HG03342 (cell line): ENCODE data around the gene AGAP1.

ENCODE experiments used
- ATAC-seq: cut with Tn5 transposase; IDR thresholded peaks from one replicate; pipeline ENCODE4 v1.9.1; 2021; ENCODE audit warnings: mild to moderate bottlenecking, moderate library complexity; ENCODE audit not compliant: unreplicated experiment

AGAP1 gene

DNA sequence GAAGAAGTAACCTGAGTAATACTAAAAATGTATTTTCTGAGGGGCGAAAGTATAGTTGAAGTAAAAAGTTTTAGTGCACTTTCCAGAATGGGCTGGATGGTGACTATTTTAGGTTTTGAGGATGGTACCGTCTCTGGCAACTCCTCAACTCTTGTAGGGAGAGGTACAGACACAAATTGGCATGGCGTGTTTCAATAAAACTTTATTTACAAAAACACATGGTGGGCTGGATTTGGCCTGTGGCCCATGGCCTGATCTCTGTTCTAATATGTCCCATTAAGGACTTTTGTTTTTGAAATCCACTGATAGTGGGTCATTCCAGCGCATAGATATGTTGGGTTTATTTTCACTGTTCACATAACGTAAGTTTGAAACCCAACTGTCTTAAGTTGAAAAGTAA is 132.8 kb downstream of the AGAP1 start:
- ATAC-seq = no peak

DNA sequence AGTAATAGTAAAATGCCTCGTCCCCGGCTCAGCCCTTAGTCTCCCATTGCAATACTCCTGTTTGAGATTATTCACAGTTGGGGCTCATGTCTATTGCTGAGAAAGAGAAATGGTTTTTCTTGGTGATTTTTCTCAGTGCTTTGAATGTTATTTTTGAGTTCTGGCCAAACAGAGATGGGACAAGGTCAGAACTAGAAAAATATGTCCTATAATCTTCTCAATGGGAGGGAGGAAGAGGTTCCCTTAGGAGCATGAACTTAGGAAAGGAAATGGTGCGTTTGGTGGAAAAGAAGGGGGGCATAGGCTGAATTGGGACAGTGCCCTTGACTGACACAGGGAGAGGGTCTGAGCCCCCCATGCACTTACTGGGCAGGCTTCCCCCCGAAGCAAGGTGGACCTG is 133.8 kb downstream of the AGAP1 start:
- ATAC-seq = no peak

DNA sequence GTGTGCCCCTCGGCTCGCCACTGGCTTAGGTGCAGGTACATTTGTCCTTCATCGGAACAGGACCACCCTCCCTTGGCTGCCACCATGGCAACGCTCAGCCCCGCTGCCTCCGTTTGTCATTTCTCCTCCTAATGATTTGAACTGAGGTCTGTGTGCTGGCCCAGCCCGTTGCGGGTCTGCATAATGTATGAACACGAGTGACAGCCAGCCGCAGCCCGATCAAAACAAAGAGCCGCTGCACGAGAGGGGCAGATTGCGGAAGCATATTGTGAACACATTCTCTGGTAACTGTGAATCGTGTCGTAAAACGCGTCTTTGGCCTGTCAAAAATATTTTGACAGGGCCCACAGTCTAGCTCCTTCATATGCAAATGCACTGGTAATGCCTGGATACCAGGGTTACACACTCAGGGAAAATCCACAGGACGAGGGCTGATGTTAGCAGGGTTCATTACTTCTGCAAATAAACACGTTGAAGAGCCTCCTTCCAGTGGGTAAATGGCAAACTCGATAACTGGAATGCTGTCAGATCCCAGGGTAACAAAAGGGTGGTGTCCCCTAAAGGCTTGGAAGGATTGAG is 137.0 kb downstream of the AGAP1 start:
- ATAC-seq = no peak

DNA sequence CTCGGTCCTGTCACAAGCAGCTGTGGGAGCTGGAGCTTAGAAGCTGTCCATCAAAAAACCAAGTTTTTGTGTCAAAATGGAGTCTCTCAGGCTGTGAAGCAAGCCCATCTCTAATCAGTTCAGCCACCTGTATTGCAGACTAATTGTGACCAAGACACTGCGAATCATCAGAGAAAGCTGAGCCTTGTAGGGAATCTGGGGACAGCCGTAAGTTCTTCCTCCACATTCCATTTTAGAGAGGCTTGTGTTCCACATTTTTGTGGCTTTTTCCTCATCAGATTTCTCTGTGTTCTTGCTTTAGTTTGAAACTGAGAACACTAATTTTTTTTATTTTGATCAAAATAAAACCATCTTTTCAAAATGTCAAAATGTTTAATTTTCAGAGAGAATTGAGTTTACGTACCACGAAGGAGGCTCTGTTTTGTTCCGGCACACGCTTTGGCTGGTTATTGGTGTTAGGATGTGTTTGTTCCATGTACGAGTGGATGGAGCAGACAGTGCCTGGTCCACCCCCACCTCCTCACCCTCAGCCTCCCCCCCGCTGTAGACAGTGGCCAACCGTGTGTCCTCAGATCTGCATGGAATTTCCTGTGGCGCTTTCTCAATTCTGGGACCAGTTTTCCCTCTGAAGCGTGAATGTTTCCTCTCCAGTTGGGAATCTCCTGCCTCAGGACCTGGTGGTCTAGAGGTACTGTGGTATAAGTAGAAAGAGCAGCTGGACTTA is 140.8 kb downstream of the AGAP1 start:
- ATAC-seq = no peak

DNA sequence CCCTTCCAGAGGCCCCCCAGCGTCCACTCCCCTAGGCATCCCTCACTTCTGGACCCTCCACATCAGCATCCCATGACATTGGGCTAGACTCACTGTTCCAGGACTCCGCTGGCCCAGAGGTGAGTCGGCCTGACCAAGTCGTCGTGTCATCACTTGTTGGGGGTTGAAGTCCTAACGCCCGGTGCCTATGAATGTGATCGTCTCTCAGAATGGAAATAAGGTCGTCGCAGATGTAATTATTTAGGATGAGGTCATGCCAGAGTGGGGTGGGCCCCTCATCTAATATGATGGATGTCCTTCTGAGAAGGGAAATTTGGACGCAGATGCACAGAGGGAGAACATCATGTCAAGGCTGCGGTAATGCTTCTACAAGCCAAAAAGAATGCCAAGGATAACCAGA is 142.7 kb downstream of the AGAP1 start:
- ATAC-seq = no peak

DNA sequence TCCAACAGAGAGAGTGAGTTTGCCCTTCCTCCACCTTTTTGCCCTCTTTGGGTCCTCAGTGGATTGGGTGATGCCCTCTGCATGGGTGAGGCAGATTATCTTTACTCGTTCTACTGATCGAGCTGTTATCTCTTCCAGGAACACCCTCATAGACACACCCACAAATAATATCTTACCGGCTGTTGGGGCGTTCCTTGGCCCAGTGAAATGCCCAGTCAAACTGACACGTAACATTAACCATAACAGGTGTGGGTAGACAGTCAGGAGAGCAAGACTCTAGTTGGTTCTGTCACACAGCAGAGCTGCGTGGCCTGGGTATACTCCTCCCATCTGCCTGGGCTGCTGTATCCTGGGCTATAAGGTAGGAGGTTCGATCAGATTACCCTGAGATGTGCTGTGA is 144.1 kb downstream of the AGAP1 start:
- ATAC-seq = no peak

DNA sequence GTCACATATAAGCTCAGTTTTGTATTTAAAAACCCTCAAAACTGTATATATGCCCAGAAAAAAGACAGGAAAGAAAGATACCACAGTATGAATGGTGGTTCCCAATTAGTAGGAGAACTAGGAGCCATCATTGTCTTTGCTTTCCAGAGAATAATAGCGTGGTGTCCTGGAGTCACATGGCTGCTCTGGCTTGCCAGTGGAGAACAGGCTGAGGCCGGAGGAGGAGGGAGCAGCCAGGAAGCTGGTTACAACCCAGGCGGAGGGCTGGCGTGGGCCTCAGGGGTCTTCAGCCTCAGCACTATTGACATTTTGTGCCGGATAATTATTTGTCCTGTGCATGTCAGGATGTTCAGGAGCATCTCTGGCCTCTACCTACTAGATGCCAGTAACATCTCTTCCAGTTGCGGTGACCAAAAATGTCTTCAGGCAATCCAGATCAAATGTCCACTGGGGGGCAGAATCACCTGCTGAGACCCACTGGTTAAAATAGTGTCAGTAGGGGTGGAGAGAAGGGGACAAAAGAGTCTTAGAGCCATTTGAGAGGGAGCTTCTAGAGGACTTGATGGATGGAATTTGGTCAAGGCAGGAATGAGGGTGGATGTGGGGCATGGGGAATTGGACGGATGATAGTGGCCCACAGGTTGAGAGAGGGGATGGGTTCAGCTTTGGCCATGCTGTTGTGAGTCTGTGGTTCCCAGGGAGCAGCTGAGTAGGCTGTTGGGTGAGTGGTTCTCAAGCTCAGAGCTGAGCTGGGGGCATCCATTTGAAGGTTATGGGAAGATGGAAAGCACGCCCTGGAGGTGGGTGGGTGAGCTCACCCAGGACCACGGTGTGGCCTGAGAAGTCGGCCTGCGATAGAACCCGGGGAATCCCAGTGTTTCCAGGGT is 144.9 kb downstream of the AGAP1 start:
- ATAC-seq = no peak

DNA sequence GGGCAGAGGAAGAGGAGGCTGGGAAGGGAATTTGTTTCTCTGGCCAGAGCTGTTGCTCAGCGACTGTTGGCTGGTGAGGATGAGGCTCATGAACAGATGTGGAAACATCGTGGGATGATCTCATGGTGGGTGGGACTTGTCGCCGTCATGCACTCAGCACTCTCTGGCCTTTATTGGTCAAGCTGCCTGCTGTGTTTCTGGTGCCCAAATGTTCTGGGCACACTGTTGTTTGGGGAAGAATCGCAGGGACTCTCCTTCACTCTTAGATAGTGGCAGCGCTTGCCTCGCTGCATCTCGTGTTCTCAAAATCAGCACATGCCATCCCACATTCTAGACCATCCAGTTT is 145.6 kb downstream of the AGAP1 start:
- ATAC-seq = no peak

DNA sequence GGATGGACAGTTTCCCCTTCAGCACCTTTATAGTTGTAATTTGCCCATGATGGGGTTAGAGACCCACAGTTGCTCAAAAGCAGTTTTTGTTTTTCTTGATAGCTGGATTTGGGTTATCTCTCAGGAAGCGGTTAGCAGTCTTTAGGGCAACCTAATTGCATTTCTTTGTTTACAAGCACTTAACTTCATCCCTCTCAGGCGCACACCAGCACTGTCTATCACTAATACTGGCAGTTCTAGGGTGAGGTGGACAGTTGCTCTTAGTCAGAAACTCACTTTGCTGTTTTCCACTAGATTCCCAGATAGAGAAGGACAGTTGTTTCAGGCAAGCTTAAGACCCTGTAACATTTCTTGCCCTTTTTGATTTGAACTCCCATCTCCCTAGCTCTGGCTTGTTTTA is 146.0 kb downstream of the AGAP1 start:
- ATAC-seq = no peak

DNA sequence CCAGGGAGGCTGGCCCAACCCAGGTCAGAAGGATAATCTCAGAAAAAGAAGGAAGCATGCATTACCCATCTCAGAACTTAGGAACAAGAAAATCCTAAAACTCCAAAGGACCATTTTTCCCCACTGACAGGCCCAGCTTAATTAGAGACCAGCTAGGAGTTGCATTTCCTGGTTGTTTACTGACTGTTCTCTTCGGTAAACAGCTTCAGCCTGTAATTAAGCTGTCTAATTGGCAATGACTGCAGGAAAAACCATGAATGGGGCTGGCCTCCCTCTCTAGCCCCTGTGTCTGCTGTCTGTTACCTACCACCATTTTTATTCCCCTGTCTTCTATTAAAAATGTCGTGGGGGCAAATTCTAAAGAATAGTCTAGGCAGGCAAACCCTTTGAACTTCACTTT is 146.5 kb downstream of the AGAP1 start:
- no peak for ATAC-seq

DNA sequence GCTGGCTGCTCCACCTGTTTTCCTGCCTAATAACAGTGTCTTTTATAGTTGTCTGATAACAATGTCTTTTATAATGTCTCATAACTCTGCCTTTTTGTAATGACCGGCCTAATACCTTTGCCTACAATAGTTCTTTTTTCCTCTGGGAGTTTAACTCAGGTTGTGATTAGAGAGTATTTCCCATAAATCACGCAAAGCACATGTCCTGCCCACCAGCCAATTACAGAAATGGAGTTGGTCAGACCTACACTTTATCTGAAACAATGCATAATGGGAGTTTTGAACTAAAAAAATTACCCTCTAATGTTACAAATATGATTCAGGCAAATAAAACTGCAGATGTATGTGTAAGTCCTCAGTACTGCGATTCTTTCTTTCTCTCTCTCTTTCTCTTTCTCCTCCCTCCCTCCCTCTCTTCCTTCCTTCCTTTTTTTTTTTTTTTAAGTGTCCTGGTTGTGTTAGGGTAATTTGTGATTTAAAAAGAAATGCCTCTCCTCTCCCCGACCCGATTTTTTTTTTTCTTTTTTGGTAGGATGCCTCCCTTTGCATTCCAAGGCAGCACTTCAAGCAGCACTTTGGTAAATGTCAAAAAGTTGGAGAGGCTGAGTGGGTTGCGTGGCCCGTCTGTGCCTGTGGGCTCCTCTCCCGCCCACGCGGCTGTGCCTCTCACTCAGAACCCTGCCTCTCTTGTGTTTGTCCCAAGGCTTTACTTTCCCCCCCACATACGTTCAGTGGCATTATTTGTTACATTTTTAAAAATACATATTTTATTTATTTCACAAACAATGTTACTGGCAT is 147.3 kb downstream of the AGAP1 start:
- ATAC-seq = no peak

DNA sequence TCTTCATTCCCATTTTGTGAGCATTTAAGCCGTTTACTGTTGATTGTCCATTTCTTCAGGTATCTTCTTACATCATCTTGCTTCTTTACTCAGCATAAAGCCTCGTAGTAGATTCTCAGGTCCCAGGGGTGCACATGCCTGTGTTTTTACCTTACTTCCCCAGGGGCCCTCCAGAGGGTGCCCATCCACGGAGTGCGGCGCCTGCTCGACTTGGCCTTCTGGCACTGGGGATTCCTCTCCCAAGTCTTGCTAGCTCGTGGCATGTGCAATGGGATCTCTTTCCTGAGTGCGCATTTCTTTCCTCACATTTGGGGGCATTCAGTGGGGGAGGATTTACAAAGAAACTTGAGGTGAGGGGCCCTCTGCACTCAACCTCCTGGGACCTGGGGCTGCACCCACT is 148.1 kb downstream of the AGAP1 start:
- ATAC-seq = no peak

DNA sequence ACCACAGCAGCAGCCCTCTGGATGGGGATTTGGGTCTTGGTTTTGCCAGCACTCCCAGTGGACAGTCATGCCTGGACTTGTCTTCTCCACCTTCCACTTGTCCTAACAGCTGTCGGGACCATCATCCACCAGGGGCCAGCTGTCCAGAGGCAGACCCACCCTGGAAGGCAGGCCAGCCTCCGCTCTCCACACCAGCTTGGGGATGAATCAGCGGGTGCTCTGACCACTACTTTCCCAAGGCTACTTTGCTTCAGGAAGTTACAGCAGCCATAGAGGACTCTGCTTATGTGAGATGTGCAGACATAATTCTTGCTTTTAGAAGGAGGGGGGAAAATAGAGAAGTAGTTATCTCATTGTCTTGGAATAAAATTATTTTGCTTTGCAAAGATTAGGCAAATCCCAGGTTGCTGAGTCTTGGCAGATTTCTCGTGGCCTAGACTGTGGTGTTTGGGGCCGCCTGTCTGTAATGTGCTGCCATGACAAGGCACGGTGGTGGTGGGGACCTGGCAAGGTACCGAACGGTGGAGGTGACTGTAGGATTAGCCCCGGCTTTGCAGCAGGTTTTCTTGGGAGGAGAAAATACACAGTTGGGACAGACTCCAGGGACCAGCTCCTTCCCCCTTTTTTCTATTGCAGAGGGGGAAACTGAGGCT is 148.7 kb downstream of the AGAP1 start:
- ATAC-seq = no peak

DNA sequence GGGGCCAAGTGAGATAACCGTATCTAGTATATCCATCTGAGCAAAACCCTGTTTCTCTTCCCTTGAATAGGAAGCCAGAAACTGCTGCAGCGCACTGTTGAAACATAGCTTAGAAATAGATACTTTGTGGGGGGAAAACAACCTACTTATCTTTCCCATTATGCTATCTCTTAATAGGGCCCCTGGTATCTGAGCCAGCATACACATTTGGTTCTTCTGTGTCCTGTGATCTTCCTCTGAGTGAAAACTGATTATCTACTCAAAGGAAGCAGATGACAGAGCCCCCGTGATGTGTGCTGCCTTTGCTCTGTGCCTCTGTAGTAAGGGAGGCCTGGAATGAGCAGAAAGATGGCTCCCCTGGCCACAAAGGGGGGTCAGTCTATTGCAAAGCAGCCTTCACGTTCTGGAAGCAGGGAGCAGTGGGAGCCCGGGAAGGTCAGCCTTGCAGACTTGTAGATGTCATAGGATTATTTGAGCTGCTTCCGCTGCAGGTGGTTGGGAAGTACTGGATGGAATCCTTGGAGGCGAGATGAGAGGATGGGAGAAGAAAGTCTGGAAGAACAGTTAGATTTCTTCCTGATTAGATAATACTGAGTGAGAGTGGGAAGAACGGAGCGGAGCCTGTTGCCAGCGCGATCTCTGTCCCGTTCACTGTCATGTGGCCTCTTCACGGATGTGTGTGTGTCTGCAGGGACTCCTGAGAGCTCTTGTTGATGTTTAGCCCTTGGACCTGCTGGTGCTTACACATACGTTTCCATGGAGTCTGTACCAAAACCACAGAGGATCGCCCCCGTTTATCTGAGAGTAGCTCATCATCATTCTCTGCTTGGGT is 150.1 kb downstream of the AGAP1 start:
- ATAC-seq = no peak

DNA sequence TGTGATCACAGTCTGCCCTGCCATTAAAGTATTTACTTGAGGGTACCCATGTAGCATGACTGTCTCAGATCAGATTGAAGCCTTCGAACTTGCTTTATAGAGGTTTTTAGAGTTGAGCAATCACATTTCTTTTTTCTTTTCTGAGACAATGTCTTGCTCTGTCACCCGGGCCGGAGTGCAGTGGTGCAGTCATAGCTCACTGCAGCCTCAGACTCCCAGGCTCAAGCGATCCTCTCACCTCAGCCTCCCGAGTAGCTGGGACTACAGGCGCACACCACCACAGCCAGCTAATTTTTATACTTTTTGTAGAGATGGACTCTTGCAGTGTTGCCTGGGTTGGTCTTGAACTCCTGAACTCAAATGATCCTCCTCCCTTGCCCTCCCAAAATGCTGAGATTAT is 153.4 kb downstream of the AGAP1 start:
- no peak for ATAC-seq

DNA sequence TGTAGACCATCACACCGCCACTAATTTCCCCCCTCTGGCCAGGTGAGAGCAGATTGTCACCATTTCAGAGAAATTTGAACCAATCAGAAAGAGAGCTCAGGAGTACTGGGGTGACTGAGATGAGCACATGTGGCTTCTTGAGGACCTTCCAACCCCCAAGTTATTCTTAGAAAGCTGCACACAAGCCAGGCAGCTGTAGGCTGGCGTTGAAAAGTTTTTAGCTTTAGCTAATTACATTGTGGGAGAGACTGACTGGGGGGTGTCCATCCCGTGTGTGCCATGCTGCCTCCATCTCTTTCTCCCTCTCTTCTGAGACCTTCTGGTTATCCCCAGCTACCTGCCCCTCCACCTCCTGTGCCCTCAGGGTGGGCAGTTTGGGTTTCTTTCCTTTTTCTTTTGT is 154.0 kb downstream of the AGAP1 start:
- ATAC-seq = no peak

DNA sequence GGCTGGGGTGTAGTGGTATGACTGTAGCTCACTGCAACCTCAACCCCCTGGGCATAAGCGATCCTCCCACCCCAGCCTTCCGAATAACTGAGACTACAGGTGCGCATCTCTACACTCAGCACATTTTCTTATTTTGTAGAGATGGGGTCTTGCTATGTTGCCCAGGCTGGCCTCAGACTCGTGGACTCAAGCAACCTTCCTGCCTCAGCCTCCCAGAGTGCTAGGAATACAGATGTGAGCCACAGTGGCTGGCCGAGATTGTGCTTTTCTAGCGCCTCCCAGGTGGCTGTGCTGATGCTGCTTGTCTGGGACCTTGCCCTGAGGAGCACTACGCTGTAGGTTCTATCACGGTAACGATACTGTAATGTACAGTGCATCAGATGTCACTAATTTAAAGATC is 155.6 kb downstream of the AGAP1 start:
- ATAC-seq = no peak

DNA sequence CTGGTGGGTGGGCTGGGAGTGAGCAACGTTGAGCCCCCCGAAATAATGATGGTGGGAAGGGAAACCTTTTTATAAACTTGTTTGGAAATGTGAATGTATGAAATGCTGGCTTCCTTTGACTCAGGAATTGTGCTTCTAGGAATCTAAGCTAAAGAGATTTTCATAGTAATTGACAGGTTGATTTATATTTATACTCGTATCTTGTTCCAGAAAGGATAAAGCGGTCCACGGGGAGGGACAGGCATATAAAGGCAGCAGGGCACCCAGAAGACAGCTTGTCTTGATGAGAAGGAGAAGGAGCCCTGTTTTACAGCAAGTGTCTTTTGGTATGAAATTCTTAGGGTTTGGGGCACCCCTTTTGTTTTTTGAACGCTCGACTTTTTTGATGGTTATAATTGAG is 157.8 kb downstream of the AGAP1 start:
- no peak for ATAC-seq

DNA sequence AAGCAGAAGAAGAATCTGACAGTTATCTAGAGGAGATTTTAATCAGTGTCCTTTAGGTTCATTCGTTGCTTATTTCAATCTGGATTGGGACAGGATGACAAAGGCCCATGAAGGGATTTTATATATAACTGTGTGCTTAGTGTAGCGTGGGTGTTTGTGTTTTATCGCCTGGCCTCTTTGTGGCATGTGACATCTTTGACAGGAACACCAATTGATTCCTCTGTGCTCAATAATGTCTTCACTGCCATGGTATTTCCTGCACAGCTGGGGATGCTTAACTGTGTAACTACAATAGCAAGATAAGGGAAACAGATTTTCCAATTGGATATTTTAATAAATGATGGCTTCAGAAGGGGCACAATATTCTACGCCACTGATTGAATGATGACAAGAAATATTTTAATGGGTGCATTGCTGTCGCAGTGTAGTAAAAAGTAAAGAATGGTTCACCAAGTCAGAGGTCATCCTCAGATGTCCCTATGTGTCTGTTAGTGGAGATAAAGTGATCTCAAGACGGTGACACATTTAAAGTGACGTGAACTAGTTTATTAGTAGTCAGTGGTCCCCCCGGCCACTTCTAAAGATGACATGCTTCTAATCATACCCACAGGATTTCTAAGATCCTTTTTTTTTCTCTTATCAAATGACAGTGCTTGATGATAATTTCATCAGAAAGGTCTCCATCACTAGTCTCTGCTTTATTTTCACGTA is 160.4 kb downstream of the AGAP1 start:
- ATAC-seq = no peak
